Measurements from ENCODE around the gene CASZ1. TPM values are rescaled to one million over a fixed set of nuclear protein-coding genes. Genes with fewer than 3 reads are reported as not detected.

Gene CASZ1
- polyA plus RNA-seq, 2 of the 4 experiments (the other 2 are of a cell fraction): 0.52 to 1.2 TPM

DNA sequence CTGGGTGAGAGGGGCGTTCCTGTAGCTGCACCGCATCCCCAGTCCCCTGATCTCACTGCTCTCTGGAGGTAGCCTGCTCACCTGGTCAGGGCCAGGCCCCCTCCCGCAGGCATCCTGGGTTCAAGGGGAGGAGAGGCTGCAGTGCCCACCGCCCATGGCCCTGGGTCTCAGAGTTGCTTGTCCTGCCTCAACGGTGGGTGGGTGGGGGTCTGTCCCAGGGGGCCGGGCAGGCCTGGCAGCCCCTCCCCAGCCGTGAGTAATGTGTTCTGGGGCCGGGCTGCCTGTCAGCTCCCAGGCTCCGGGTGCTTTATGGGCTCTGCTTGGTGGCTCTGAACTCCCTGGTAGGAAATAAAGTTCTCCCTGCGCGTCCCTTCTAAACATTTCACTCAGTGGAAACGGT, 126.9 kb downstream of the CASZ1 start:
- TF ChIP-seq, protein P1, sequence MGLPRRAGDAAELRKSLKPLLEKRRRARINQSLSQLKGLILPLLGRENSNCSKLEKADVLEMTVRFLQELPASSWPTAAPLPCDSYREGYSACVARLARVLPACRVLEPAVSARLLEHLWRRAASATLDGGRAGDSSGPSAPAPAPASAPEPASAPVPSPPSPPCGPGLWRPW (IDR thresholded peaks at IDR 0.05): no peak
- no peak for TF ChIP-seq CHD2 (IDR thresholded peaks at IDR 0.05; ENCODE audit: low read length, partially characterized antibody)
- TF ChIP-seq, protein P2, sequence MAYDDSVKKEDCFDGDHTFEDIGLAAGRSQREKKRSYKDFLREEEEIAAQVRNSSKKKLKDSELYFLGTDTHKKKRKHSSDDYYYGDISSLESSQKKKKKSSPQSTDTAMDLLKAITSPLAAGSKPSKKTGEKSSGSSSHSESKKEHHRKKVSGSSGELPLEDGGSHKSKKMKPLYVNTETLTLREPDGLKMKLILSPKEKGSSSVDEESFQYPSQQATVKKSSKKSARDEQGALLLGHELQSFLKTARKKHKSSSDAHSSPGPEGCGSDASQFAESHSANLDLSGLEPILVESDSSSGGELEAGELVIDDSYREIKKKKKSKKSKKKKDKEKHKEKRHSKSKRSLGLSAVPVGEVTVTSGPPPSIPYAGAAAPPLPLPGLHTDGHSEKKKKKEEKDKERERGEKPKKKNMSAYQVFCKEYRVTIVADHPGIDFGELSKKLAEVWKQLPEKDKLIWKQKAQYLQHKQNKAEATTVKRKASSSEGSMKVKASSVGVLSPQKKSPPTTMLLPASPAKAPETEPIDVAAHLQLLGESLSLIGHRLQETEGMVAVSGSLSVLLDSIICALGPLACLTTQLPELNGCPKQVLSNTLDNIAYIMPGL (CRISPR knock-in tag; IDR thresholded peaks at IDR 0.05; ENCODE audit: borderline replicate concordance): no peak
- TF ChIP-seq RARB (CRISPR knock-in tag; IDR thresholded peaks at IDR 0.05): no peak
- TF ChIP-seq SREBF2 (IDR thresholded peaks at IDR 0.05): no peak
- ATAC-seq (no peak), FAIRE-seq (no peak), DNase-seq (ENCODE audit: low read depth in 1 of 2, low spot score in 1 of 2) (no peak)
- no peaks in the 10 kb centered on the region for H3K4me1 ChIP-seq
- ChIA-PET POLR2A (no interaction called here), CTCF (no interaction called here)
- H3K9me3 ChIP-seq: no peaks in the 10 kb centered on the region
- WGBS (ENCODE audit: missing lambda C conversion rate): 79% methylated on average over 5 of the region's 12 CpGs
- no peak overlapping the region for H3K4me2 ChIP-seq
- no peak overlapping the region for H3K4me3 ChIP-seq
- no peak overlapping the region for H3K27ac ChIP-seq

DNA sequence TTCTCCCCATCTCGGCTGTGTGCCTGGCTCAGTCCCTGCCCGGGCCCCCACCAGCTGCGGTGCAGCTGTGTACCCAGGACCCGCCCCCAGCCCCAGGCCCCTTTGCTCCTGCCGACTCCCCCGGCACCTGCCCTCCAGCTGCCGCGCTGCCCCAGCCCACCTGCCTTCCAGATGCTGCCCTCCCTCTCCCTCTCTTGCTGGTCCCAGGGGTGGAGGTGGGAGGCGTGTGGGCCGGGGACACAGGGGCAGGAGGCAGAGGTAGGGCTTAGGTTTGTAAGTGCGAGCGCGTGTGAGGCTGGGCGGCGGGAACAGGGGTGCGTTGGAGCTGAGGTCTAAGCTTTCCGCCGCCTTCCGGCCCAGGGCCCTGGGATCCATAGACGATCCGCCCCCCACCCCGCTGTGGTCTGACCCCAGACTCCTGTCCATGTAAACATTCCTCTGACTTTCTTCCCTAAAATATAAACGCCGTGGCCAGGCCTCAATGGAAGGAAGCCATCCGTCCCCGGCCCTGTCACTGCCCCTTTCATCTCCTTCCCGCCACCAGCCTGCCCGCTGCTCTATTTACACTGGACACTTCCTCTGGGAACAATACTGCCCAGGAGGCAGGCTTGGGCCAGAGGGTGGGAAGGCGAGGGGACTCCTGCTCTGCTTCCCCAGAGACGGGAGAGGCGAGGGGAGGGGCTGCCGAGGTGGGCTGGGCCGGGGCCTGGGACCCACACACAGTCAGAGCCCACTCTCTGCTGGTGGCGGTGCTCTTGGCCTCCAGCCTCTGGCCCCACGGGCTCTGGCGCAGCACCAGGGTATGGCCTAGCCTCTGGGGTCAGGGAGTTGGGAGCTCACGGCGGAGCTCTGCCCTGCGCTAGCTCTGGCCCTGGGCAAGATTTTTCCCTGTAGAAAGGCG, 128.3 kb downstream of the CASZ1 start:
- H3K9me3 ChIP-seq: no peaks in the 10 kb centered on the region
- WGBS (ENCODE audit: missing lambda C conversion rate): 90% methylated on average over 23 of the region's 40 CpGs
- H3K4me1 ChIP-seq: no peaks in the 10 kb centered on the region
- FAIRE-seq: no peak
- POLR2A ChIA-PET: no interaction called here
- no peak; a peak in 1 of 6 replicates for ATAC-seq
- no peak for TF ChIP-seq FOSB (CRISPR knock-in tag; IDR thresholded peaks at IDR 0.05)
- no peak for TF ChIP-seq HOXB5 (CRISPR knock-in tag; IDR thresholded peaks at IDR 0.05)
- no peak for TF ChIP-seq RFX5 (IDR thresholded peaks at IDR 0.05)
- TF ChIP-seq, protein P3, sequence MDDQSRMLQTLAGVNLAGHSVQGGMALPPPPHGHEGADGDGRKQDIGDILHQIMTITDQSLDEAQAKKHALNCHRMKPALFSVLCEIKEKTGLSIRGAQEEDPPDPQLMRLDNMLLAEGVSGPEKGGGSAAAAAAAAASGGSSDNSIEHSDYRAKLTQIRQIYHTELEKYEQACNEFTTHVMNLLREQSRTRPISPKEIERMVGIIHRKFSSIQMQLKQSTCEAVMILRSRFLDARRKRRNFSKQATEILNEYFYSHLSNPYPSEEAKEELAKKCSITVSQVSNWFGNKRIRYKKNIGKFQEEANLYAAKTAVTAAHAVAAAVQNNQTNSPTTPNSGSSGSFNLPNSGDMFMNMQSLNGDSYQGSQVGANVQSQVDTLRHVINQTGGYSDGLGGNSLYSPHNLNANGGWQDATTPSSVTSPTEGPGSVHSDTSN (IDR thresholded peaks at IDR 0.05): no peak
- TF ChIP-seq POLR2A (IDR thresholded peaks at IDR 0.05; ENCODE audit: low read length): no peak
- TF ChIP-seq RCOR1 (IDR thresholded peaks at IDR 0.05; ENCODE audit: low read depth, low read length): no peak
- TF ChIP-seq, protein P4, sequence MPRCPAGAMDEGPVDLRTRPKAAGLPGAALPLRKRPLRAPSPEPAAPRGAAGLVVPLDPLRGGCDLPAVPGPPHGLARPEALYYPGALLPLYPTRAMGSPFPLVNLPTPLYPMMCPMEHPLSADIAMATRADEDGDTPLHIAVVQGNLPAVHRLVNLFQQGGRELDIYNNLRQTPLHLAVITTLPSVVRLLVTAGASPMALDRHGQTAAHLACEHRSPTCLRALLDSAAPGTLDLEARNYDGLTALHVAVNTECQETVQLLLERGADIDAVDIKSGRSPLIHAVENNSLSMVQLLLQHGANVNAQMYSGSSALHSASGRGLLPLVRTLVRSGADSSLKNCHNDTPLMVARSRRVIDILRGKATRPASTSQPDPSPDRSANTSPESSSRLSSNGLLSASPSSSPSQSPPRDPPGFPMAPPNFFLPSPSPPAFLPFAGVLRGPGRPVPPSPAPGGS (IDR thresholded peaks at IDR 0.05): no peak
- H3K4me2 ChIP-seq: no peak overlapping the region
- no peak overlapping the region for H3K27ac ChIP-seq
- no peak for DNase-seq (ENCODE audit: low read depth in 1 of 2, low spot score in 1 of 2)
- CTCF ChIA-PET: no interaction called here
- H3K4me3 ChIP-seq: no peak overlapping the region

DNA sequence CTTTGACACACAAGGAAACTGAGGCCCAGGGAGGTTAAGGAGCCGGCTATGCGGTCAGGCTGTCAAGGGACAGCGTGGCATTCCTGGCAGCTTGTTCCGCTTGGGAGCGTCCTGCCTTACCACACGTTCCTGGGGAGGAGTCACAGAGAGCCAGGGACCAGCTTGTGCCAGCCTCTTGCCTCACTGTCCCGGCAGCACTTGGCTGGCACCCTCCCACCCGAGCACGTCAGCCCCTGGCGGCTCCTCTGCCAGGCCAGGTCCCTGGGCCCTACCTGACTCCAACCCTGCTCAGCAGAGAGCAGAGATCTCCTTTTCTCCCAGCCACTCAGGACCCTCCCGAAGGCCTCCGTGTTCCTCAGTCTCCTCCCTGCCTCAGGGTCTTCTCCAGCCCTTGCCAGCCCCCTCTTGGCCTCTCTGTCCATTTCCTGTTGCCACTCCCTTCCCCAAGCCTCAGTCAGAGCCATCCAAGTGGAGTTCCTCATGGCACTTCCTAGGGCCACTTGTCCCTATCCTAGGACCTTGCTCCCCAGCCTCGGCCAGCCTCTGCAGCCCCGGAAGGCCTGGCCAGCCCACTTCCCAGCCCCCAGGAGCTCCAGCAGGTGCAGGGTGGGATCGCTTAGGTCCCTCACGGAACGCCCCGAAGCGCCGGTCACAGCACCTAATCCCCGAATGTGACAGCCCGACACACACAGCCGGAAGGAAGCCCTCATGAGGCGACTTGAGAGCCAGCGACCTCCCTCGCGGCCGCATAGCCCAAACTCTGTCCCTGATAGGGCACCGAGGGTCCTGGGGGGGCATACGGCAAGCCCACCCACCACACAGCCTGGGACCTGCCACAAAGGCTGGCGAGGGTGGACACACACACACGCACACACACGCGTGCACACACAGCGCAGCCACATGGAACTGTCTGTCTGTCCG, 130.3 kb downstream of the CASZ1 start:
- POLR2A ChIA-PET: no interaction called here
- TF ChIP-seq MAZ (IDR thresholded peaks at IDR 0.05; ENCODE audit: borderline replicate concordance, low read depth, low read length): no peak
- Histone ChIP-seq H3K27ac (no peak overlapping the region), H3K4me3 (no peak overlapping the region), H3K4me2 (no peak overlapping the region), H3K9me3 (no peaks in the 10 kb centered on the region), H3K4me1 (no peaks in the 10 kb centered on the region)
- FAIRE-seq (no peak), DNase-seq (ENCODE audit: low read depth in 1 of 2, low spot score in 1 of 2) (no peak), ATAC-seq (no peak)
- CTCF ChIA-PET: no interaction called here
- WGBS (ENCODE audit: missing lambda C conversion rate): 86% methylated on average over 22 of the region's 36 CpGs
